Vagina (tissue), 2 donors: ENCODE measurements around the gene B4GALT1.

Experiments
- CTCF ChIP-seq, 3 experiments: fragments of 450-650 bp in 2 of 3; fragments of 200-600 bp in 1 of 3; sonication (generic) in 1 of 3; IDR thresholded peaks; one replicate each; pipeline ENCODE4 v1.5.1; 2017 to 2019; ENCODE audit warnings: antibody characterized with exemption in 3 of 3, mild to moderate bottlenecking in 2 of 3, moderate library complexity in 2 of 3
- POLR2A ChIP-seq, 2 donors: fragments of 450-650 bp; IDR thresholded peaks; one replicate each; pipeline ENCODE4 v1.6.1; 2017; ENCODE audit warnings: antibody characterized with exemption in 2 of 2, mild to moderate bottlenecking in 2 of 2, moderate library complexity in 2 of 2

- no peak for TF ChIP-seq POLR2A (IDR thresholded peaks at IDR 0.05)
- TF ChIP-seq CTCF (IDR thresholded peaks at IDR 0.05) = no peak
These were observed 679 bp downstream of the B4GALT1 start for GRCh38 chr9:33166231-33167083.
